HG03558 (cell line): ENCODE results near the gene DLG4.

Experiments
- ATAC-seq: cut with Tn5 transposase; IDR thresholded peaks from one replicate; pipeline ENCODE4 v1.9.1; 2021; ENCODE audit warnings: moderate number of reproducible peaks; ENCODE audit not compliant: unreplicated experiment; ENCODE audit errors: extremely low read depth

DLG4 gene

DNA sequence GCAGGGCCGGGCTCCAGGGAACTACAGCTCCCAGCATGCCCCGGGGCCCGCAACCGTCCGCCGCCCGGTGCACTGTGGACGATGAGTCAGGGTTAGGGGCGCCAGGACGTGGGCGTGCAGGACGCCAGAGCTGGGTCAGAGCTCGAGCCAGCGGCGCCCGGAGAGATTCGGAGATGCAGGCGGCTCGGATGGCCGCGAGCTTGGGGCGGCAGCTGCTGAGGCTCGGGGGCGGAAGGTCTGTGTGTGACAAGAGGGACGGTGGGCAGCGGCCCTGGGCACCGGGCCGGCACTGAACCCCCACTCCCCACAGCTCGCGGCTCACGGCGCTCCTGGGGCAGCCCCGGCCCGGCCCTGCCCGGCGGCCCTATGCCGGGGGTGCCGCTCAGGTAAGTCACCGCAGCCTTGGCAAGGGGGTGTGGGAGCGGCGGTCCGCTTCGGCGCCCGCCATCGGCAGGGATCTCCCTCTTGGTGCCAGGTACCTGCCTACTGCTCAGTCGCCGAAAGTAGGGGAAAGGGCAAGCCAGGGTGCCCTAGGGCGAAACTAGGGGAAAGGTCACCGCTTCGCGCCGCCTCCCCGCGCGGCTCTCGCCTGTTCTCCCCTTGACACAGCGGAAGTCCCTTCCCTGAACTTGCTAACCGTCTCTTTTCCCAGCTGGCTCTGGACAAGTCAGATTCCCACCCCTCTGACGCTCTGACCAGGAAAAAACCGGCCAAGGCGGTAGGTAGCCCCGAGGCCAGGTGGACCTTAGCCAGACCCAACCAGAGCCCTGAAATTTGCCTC, at the start of gene DLG4, which contains the start of gene ACADVL:
DLG4 (minus strand) TSS at position 25 of the 781 bp plus-strand sequence.
ACADVL (plus strand) TSS at position 127 of the 781 bp plus-strand sequence; CDS start at position 174, 47 bp downstream.
- ATAC-seq = no peak

DNA sequence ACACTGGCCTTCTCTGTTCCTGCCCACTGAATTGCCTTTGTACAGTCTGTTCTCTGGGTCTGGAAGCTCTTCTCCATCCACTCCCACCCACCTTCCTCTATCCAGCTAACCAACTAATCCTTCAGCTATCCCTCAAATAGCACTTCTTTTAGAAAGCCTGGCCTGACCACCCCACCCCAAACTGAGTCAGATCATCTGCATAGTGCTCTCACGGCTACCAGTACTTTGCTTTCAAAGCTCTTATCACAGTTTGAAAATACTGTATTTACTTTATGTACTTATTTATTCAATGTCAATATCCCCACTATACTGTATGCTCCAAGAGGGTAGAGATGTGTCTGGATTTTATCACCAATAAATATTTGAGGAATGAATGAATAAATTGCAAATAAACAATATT, 47.1 kb upstream of the DLG4 start:
- ATAC-seq = no peak

DNA sequence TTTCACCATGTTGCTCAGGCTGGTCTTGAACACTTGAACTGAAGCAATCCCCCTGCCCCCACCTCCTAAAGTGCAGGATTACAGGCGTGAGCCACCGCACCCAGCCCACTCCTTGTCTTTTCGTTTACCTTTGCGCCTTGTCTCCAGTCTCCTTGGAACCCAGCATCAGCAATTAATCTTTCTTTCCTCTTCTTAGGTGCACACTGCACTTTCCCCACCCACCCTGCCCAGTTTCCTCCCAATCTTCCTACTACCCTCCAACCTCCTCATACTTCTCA, 44.1 kb upstream of the DLG4 start:
- ATAC-seq = no peak

DNA sequence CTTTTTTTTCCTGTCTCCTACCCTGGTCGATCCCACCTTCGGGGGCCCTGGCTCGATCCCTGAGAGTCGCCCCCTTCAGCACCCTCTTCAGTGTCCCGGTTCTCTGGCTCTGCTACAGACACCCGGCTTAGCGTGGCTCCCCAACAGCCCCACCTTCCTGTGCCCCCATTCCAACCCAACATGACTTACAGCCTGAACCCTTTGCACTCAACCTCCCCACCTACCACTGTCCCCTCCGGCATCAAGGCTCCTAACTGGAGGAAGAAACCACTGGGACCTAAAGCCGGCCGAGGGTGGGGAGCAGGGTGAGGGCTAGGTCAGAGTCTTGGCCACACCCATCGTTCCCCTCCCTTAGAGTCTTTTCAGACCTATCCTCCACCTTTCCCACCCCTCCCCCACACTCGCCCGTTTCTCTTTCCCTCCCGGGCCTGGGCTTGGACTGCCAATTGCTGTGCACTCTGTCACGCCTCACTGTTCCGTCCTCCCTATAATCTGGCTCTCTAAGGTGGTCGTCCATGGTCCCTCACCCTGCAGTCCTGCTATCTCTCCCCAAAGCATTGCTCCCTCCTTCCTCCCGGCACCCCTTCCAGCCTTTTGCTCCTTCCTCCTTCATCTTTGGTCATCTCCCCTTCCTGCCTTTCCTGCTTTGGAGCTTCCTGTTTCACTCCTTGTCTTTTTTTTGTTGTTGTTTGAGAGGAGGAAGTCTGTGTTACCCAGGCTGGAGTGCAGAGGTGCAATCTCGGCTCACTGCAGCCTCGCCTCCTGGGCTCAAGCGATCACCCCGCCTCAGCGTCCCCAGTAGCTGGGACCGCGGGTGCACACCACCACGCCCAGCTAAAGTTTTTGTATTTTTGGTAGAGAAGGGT, 43.5 kb upstream of the DLG4 start:
- no peak for ATAC-seq

DNA sequence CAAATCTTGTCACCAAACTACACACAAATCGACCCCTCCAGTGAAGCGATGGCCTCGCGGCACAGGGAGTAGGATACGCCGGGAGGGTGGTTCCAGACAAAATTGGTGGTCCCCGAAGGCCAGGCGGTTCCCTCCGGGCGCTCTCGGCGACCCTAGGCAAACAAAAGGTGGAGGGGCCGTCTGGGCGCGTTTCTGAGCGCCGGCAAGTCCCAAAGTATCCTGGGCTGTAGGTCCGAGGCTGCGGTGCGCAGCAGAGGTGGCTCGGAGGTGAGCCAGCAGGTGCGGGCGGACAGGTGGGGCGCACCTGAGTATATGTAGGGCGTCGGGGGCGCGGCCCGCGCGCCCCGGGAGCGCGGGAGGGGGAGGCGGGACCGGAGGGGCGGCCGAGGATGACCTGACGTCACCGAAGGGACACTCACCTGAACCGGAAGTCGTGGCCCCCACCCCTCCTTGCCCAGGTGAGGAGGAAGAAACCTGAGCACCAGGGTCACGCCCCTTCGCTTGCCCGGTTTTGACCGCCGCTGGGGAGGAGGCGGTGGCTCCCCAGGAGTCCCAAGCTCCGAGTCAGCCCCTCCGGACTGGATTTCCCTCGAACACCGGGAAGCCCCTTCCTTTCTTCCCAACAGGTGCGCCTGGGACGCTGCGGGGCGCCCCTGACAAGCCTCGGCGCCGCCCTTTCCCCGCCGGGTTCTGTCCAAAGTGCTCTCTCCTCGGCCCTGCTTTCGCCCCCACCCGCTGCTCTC, 42.7 kb upstream of the DLG4 start, which contains the start of gene CLDN7:
CLDN7 (minus strand) TSS at position 287 of the 743 bp plus-strand sequence. CDS start 435 bp downstream, outside the sequence.
- ATAC-seq = no peak

DNA sequence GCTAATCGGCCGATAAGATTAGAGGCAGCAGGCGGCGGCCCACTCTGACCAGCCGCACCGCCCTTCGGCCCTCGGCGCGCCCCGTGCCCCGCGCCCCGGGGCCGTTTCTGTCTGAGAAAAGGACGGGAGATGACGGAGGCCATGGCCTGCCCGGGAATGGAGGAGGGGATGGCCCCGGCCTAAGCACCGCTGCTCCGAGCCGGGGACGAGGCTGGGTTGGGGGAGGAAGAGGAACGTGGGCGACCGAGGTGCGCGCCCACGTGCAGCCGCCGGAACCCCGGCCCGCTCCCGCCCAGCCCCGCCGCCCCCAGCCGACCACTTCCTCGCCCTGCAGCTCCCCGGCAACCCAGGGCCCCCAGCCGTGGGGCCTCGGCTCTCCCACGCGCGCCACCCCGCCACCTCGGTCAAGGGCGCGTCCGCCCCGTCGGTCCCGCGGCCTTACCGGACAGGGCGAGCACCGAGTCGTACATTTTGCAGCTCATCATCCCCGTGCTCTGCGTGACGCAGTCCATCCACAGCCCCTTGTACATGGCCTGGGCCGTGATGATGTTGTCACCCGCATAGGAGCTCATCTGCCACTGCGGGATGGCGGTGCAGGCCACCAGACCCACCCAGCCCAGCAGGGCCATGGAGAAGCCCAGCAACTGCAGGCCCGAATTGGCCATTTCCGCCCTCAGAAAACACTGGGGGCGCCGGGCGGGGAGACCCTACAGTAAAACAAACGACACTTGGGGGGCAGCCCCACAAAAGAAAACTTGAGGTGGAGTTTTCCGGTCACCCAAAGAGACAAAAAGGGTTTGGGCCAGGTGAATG, 41.9 kb upstream of the DLG4 start:
- no peak for ATAC-seq

DNA sequence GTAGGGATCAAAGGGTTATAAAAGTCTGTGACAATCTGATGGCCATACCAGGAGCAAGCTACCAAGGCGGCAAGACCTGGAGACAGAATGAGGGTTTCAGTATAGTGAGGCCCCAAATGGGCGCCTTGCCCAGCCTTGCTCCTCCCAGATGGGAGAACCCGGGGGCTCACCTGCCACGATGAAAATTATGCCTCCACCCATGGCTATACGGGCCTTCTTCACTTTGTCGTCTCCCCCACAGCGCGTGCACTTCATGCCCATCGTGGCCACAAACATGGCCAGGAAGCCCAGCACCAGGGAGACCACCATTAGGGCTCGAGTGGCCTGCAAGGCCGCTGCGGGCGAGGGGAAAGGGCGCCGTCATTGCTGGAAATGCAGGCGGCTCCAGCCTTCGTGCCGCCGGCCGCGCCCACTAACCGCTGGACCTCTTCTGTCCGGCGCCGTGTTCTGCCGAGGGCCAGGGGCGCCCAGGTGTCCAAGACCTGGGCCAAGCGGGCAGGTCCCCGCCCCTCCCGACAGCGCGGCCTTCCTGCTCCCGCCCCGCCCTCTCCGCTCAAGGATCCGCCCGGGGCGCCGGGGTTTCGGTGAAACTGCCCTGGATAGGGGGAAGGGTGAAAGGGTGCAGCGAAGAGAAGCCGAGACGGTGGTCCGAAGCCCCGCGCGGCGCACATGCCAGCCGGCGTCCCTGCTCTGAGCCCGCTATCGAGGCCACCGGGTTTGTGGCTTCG, 41.2 kb upstream of the DLG4 start:
- ATAC-seq = no peak

DNA sequence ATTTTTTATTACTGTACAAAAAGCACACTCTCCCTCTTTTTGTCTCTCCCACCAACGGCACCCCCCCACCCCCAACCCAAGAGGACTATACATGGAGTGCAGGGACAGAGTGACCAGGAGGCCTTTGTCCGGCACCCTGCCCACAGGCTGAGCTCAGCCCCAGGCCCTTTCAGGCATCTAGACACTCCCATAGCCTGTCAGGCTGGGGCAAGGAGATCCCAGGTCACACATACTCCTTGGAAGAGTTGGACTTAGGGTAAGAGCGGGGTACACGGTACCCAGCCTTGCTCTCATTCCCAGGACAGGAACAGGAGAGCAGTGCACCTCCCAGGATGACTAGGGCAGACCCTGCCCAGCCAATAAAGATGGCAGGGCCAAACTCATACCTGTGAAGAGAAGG, 40.5 kb upstream of the DLG4 start:
- no peak for ATAC-seq

DNA sequence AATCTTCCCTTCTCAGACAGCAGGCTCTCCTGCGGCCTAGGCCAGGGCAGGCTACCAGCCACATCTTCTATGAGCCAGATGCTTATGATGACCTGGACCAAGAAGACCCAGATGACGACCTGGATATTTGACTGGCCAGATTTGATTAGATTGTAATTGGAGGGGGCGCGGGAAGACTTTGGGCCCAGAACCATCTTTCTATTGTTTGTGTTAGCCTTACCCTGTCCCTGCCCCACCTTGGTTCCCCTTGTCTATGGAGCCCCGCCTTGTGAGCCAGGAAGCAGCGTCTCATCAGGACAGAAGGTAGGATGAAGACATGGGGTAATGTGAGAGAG, 39.9 kb upstream of the DLG4 start:
- ATAC-seq = no peak

- no peak for ATAC-seq
Observed at GRCh38 chr17:7258731-7259554, 39.3 kb upstream of the DLG4 start.

DNA sequence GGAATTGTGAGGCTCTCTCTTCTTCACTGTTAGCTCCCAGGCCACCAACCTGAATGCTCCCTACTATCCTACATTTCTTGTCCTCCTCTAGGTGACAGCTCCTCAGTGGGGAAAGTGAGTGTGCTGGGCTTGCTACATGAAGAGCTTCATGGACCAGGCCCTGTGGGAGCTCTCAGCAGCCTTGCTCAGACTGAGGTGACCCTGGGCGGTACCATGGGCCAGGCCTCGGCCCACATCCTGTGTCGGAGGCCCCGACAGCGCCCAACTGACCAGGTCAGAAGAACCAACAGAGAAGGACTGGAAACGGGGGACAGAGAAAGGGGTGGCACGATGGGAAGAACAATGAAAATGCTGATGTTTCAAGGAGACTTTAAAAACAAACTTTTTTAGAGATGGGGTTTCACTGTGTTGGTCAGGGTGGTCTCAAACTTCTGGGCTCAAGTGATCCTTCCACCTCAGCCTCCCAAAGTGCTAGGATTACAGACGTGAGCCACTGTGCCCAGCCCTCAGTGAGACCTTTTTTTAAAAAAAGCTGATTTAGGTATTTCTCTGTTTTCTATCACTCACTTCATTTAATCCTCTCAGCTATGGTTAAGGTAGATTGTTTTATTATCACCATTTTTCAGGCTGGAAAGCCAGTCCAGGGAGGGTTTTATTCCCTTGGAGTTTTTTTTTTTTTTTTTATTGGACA, 37.3 kb upstream of the DLG4 start:
- no peak for ATAC-seq

- ATAC-seq = no peak
Observed at GRCh38 chr17:7254511-7254910, 34.9 kb upstream of the DLG4 start.

GRCh38 chr17:7253082-7253481, 33.4 kb upstream of the DLG4 start:
- no peak for ATAC-seq

GRCh38 chr17:7252176-7253043, 32.8 kb upstream of the DLG4 start, which contains the start of gene ELP5:
TSS of gene ELP5 (plus strand) at chr17:7252215. CDS start at chr17:7252551, 336 bp downstream.
- peak; percentile 33 for ATAC-seq

DNA sequence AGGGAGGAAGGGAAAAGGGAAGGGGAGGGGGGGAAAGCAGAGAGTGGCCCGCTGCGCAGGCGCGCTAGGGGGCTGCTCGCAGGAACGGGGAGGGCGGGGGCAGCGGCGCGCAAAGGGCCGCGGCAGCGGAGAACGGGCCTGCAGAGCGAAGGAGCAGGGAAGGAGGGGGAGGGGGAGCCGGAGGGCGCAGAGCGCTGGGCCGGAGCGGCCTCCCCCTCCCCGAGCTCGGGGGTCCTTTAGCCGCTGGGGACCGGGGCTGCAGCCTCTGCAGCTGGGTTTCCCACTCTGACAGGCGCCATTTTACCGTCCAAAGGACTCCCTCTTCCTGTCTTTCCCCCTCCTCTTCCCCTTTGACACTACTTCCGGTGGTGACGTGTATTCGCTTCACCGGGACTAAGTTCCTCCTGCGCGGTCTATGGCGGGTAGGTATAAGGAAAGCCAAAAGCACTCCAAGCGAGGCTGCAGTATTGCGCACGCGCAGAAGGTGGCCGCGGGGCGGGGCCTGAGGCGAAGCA, 32.1 kb upstream of the DLG4 start, which contains the start of gene CTDNEP1:
CTDNEP1 (minus strand) TSS at position 74 of the 515 bp plus-strand sequence. CDS start 438 bp downstream, outside the sequence.
- ATAC-seq = peak; percentile 68
